ENCODE measurements around the gene TLR7. TPM values are rescaled to one million over a fixed set of nuclear protein-coding genes. Genes with fewer than 3 reads are reported as not detected.

The TLR7 gene
- total and polyA plus RNA-seq, 2 donors from 2014 or later: 0.52 to 1.7 TPM

GRCh38 chrX:12892716-12893115 is 25.8 kb downstream of the TLR7 start:
- Histone ChIP-seq H3K4me3 (ENCODE audit: low read length in 3 of 3) (no peak overlapping the region), H3K36me3 (ENCODE audit: control insufficient read depth in 2 of 3, insufficient read depth in 3 of 3, low read length in 3 of 3) (no peaks in the 10 kb centered on the region), H3K27ac (ENCODE audit: low read depth in 2 of 2, low read length in 2 of 2) (no peak overlapping the region), H3K27me3 (ENCODE audit: control insufficient read depth, insufficient read depth, low read length) (no peaks in the 10 kb centered on the region), H3K9me3 (ENCODE audit: control insufficient read depth in 2 of 3, insufficient read depth in 1 of 3, low read length in 3 of 3) (no peaks in the 10 kb centered on the region), H3K4me1 (ENCODE audit: control insufficient read depth in 2 of 3, insufficient read depth in 2 of 3, low read depth in 1 of 3, low read length in 3 of 3) (no peaks in the 10 kb centered on the region), H3K9ac (ENCODE audit: low read length in 3 of 3) (no peak overlapping the region)
- TF ChIP-seq CTCF (IDR thresholded peaks at IDR 0.05; ENCODE audit: borderline replicate concordance, extremely low read depth, insufficient read depth): no peak
- intact Hi-C loops (cut with DNase I): loop anchor here (10.0 kb wide), 1 partner anchor 78 kb away; no protein-coding TSS in a partner anchor
- FAIRE-seq (no peak), DNase-seq (no peak)

GRCh38 chrX:12894074-12895030 is 27.5 kb downstream of the TLR7 start:
- no peak for FAIRE-seq
- intact Hi-C loops (cut with DNase I): loop anchor here (10.0 kb wide), 1 partner anchor 80 kb away; no protein-coding TSS in a partner anchor
- Histone ChIP-seq H3K27ac (ENCODE audit: low read depth in 2 of 2, low read length in 2 of 2) (no peak overlapping the region), H3K36me3 (ENCODE audit: control insufficient read depth in 2 of 3, insufficient read depth in 3 of 3, low read length in 3 of 3) (no peaks in the 10 kb centered on the region), H3K9ac (ENCODE audit: low read length in 3 of 3) (no peak overlapping the region), H3K4me1 (ENCODE audit: control insufficient read depth in 2 of 3, insufficient read depth in 2 of 3, low read depth in 1 of 3, low read length in 3 of 3) (no peaks in the 10 kb centered on the region), H3K4me3 (ENCODE audit: low read length in 3 of 3) (no peak overlapping the region), H3K9me3 (ENCODE audit: control insufficient read depth in 2 of 3, insufficient read depth in 1 of 3, low read length in 3 of 3) (no peaks in the 10 kb centered on the region), H3K27me3 (ENCODE audit: control insufficient read depth, insufficient read depth, low read length) (no peaks in the 10 kb centered on the region)
- peak; percentile 32 for TF ChIP-seq CTCF (IDR thresholded peaks at IDR 0.05; ENCODE audit: borderline replicate concordance, extremely low read depth, insufficient read depth)
- DNase-seq: peak in 3 of 5 donors; percentile 16 to 42 (median 35)

GRCh38 chrX:12895866-12896265 is 29.0 kb downstream of the TLR7 start:
- no peak for TF ChIP-seq CTCF (IDR thresholded peaks at IDR 0.05; ENCODE audit: borderline replicate concordance, extremely low read depth, insufficient read depth)
- peak; percentile 11 for FAIRE-seq
- intact Hi-C loops (cut with DNase I): loop anchor here (10.0 kb wide), 1 partner anchor 81 kb away; no protein-coding TSS in a partner anchor

More at GRCh38 chrX:12895866-12896265, 29.0 kb downstream of the TLR7 start:
- no peak overlapping the region for H3K4me3 ChIP-seq (ENCODE audit: low read length in 3 of 3)
- no peaks in the 10 kb centered on the region for H3K9me3 ChIP-seq (ENCODE audit: control insufficient read depth in 2 of 3, insufficient read depth in 1 of 3, low read length in 3 of 3)
- no peak for DNase-seq
- H3K27ac ChIP-seq (ENCODE audit: low read depth in 2 of 2, low read length in 2 of 2): no peak overlapping the region
- no peaks in the 10 kb centered on the region for H3K36me3 ChIP-seq (ENCODE audit: control insufficient read depth in 2 of 3, insufficient read depth in 3 of 3, low read length in 3 of 3)
- H3K4me1 ChIP-seq (ENCODE audit: control insufficient read depth in 2 of 3, insufficient read depth in 2 of 3, low read depth in 1 of 3, low read length in 3 of 3): no peaks in the 10 kb centered on the region
- no peak overlapping the region for H3K9ac ChIP-seq (ENCODE audit: low read length in 3 of 3)
- H3K27me3 ChIP-seq (ENCODE audit: control insufficient read depth, insufficient read depth, low read length): no peaks in the 10 kb centered on the region
